DMS153 treated with DMSO at 0.1 percent for 48 hours (cell line): Measurements from ENCODE around the gene RPL34.
A peak's percentile ranks its signal among the peaks of the same experiment; 100 is the strongest.
"Not testable (repeated sequence)": the region's sequence is repeated elsewhere in the genome, so short reads cannot be mapped to it uniquely, and the experiment has no call there.

Experiments
- DNase-seq: peaks from one replicate; lab custom pipeline; 2025; ENCODE audit not compliant: unreplicated experiment; lab: John Stamatoyannopoulos, UW

Gene RPL34

DNA sequence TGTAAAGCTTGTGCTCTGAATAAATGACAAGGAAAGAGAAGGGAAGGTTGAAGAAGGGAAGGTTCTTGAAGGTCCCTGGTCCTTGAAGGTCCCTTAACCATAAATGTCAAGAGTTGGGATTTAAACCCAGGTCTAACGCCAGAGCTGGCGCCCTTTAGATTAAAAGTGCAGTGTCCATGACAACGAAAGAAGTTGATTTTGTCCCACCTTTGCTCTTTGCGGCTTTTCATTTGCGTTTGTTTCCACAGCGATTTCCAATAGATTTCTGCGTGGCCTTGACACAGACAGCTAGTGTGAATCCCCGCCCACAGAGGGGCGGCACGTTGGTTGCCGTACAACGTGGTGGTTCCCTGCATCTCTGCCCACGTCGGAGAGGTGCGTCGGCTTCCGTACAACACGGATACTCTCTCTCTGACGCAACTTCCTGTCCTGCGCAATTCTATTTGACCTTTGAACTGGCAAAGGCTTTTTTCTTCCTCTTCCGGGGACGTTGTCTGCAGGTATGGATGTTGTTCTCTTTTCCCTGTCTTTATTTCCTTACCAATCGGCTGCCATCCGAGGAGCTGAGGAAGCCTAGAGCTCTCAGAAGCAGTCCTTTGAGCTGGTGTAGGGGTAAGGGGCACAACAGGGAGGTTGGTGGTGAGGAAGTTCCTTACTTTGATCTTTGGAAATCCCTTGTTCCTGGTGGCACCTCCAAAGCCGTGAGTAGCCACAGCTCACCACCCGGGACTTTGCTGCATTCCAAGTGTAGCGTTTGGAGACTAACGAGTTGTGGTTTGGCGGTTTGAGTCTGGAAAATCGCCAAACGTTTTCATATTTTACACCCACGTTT, at the start of gene RPL34:
TSS of gene RPL34 (plus strand) at position 476 of the 832 bp plus-strand sequence. CDS start 1,384 bp downstream, outside the sequence.
- peak; percentile 97 for DNase-seq

DNA sequence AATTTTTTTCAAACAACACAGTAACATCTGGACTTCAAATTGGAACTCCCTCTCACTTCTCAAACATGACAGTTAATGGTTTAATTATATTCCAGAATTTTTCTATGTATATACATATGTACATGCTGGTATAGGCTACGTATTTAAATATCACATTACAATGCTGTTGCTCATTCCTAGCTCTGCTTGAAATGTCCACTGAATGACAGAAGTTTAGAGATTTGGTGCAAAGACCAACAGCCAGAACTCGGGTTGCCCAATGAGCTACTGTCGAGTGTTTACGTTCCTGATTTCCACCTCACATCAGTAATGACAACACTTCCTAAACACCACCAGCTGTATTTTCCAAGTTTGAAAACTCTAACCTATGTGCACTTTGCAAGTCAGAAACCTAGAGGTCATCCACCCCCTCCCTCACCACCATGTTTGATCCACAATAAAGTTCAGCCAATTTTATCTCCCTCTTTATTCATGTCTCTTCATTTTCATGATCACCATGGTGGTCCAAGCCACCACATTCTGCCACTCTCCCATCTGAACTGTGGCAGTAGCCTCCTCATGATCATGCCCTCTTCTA, 49.3 kb upstream of the RPL34 start:
- DNase-seq, result no peak

DNA sequence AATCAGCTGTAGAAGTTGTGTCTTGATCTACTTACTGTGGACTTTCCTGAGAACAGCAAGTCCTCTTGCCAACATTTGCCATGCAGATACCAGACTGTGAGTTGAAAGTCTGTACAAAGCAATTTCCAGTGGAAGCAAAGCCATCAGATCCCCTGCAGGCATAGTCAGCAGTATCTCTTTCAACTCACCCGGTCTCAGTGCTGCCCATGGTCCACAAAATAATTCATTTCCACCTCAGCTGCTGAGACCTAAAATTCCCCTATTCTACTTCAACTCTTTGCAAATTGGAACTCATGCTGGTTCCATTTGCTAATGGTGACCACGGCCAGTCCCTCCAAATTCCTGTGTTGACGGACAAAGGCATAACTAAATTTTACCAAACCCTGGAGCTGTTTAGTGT, 46.0 kb upstream of the RPL34 start:
- no peak for DNase-seq

DNA sequence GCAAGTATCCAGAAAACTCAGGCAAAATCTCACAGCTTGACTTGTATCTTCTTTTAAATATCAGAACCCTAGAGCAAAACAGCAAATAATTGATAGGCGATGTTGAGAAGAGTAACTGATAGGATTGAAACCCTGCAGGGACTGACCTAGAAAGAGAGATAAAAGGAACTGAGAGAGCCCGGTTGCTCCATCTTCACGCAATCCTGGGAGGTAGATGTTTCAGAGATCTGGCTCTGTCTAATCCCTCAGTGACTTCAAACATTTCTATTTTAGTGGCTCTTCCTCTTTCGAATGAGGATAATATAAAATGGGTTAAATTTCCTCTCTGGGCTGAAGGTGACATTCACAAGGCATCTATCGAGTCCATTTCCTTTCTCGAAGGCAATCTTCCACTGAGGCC, 39.3 kb upstream of the RPL34 start:
- no peak for DNase-seq

DNA sequence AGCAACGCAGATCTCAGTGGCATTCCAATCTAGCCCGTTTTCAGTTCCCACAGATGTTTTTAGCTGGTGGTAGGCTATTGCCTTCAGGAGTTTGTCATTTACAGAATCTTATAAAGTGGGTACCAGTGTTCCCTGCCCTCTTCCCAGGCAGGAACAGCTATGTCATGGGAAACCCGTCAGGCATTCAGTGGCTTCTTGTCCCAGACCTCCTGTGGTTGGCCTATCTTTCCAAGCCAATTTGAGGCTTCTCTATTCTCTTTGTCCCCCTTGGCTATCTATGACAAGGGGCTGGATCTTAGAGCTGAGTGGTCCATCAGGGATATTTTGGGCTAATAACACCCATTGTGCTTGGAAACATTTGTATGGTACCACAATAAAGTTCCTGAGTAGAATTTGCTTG, 33.6 kb upstream of the RPL34 start:
- DNase-seq, result no peak

DNA sequence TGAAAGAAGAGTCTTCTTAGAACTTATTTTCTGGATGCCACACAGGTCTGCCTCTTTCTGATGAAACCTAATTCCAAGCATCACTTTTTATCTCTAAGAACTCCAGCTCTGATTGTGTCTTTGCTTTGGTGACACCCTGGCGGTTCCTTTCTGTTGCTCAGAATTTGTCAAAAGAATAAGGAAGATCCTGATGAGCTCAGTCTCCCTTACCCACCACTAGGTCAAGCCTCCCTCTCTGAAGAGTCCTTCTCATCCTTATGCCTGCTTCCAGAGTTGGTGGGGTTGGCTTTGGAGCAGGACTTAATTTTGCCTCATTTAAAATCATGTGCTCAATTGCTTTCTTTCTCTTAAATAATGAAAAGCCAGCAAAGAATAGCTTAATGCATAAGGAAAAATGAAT, 31.5 kb upstream of the RPL34 start:
- no peak for DNase-seq

DNA sequence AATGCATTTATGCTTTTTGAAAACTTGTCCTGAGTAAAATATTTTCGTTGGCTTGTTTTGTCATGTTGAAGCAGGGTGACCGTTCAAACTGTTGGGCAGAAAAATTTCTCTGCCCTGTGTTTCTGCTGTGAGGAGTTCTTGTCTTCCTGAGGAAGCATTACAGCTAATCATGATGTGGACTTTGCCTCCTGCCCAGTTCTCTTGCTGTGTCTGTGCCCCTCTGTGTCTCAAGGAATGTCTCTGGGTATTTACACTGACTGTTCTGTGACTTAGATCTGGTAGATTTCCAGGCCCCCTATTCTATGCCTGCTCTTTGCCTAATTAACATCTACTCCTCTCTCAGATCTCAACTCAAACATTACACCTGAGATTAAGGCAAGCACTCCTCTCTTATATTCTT, 30.4 kb upstream of the RPL34 start:
- DNase-seq, result no peak

DNA sequence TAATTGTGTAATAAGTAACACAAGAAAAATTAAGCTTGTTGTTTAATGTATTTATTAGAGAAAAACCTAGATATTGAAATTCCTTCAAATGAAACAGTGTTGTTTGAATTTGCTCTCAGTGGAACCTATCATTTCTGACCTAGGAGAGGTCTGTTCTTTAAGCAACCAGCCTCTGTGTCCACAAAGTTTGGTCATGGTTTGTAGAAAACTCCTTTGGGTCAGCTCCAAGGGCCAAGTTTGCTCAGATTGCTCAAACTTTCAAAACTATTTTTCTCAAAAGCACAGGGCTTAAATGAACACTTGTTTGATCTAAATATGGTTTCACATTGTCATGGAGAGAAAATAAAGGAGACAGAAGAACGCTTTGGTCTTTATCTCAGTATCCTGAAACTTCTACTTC, 29.6 kb upstream of the RPL34 start:
- no peak for DNase-seq

DNA sequence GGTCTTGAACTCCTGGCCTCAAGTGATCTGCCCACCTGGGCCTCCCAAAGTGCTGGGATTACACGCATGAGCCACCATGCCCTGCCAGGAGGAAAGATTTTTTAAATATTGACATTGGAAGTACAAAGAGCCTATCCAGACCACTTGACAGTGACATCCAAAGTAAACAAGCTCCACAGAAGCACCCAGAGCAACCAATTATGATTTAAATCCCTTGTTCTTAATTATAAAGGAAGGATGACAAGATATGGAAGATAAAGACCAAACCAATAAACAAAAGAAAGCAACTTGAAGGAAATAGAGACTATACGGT, 27.7 kb upstream of the RPL34 start:
- no peak for DNase-seq

DNA sequence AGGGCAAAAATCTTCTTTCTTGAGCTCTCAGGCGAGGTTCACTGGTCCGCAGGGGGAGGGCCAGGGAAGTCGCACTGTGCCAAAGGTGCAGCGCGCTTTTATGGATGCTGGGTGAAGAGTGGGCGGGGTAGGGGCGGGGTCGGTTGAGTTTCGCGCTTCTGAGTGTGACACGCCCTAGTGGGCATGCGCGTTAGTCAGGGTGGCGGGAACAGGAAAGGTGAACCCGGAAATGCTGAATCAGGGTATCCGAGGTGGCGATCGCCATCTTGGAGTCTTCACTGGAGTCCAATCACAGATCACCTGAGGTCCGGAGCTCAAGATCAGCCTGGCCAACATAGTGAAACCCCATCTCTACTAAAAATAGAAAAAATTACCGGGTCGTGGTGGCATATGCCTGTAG, 26.1 kb upstream of the RPL34 start:
- DNase-seq, result not testable (repeated sequence)

DNA sequence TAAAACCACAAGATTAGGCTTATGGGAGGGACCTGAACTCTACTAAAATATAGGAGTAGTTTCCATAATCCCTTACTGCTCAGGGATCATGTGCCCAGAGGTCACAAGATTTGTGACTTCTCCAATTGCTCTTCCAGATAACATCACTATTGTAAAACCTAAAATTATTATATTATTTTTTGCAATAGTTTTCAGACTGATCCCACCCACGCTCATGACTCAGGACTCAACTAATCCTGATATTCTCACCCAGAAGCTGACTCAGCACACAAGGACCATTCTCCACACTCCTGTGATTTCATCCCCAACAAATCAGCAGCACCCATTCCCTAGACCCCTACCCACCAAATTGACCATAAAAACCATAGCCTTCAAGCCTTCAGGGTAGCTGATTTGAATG, 24.0 kb upstream of the RPL34 start:
- DNase-seq, result no peak

DNA sequence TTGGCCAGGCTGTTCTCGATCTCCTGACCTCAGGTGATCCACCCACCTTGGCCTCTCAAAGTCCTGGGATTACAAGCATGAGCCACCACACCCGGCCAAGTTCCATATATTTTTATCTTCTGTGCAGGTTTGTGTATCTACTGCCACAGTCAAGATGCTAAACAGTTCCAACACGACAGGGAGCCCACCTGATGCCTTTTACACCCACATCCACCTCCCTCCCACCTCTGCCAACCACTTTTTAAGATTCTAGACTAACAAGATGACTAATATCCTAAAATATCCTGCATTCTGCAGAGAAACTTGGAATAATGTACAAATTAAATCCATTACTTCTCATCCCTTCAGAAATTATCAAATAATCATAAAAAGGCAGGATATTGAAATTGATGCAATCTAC, 19.3 kb upstream of the RPL34 start:
- no peak for DNase-seq

DNA sequence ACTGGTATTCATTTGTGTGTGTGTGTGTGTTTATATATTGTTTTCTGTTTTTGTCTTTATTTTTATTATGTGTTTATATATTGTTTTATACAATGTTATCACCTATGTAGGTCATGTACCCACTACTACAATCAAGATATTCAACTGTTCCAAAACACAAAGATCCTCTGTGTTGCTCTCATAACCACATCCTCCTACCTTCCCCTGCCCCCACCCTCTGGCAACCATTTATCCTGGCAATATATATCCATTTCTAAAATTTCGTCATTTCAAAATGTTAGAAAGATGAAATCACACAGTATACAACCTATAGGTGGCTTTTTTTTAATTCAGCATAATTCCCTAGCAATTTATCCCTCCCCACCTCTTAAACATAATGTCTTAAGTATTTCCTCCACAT, 18.8 kb upstream of the RPL34 start:
- DNase-seq, result no peak

DNA sequence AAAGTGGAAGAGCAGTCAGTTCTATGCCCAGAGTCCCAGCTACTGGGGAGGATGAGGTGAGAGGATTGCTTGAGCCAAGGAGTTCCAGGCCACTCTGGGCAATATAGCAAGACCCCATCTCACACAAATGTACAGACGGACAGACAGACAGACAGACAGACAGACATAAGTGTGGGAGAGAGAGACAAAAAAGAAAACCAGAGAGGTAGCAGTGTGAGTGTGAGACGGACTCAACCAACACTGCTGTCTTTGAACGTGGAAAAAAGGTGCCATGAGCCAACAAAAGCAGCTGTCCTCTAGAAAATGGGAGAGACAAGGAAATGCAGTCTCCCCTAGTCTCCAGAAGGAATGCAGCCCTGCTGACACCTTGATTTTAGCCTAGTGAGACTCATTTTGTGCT, 18.2 kb upstream of the RPL34 start:
- DNase-seq, result no peak

DNA sequence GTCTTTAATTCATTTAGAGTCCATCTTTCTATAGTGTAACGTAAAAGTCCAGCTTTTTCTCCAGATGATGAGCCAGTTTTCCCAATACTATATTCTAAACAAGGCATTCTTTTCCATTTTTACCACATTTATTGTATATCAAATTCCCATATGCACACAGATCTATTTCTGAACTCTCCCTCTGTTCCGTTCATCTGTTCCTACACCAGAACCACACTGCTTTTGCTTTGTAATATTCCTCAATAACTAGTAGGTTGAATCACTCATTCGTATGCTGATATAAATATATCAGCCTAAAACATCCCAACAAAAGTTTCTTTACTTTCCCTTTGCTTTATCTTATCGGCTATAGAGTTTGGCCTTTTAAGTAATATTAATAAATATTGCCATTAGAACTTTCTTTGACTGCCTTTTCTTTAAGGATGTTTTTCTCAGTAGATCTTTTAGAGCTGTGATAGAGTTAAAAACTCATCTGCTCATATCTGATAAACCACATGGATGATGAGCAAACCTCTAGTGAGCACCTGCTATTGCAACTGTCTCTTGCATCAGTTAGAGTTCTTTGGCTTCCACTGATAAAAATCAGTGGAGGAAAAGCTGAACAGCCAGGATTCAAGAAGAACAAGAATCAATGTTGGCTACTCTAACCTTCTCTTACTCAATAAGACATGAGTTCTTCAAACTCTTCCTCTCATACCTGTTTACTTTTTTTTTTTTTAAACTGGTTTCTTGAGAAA, 13.1 kb upstream of the RPL34 start:
- DNase-seq, result no peak

DNA sequence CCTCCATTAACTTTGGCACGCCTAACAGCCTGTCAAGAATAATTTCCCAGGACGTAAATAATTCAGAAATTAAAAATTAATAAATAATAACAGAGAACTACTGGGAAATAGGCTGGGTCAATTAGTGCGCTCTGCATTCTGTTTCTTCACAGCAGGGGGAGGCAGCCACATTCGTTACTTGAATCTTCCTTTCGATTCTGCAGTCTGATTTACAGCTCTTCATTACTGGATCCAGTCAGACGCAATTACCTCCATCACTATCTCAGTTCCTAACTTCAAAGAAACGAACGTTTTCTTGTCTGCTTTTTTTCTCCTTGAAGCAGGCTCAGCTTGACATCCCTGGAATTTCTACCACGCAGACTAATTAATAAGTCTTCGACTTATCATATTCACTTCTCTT, 9.0 kb upstream of the RPL34 start:
- DNase-seq, result no peak

DNA sequence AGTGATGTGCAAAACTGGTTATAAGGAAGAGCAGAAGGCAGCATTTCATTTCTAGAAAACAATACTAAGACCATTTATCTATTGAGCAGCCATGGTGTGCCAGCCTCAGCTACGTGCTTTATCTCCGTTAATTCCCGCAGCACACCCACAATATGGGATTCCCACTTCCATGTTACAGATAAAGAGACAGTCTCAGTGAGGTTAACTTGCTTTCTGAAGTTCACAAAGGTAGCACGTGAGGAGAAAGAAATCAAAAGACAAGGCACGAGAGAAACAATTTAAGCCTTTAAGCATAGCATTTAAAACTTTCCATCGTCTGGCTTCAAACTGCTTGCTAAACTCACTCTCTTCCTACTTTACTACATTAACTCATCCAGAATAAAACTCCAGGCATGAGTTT, 8.0 kb upstream of the RPL34 start:
- DNase-seq, result no peak

DNA sequence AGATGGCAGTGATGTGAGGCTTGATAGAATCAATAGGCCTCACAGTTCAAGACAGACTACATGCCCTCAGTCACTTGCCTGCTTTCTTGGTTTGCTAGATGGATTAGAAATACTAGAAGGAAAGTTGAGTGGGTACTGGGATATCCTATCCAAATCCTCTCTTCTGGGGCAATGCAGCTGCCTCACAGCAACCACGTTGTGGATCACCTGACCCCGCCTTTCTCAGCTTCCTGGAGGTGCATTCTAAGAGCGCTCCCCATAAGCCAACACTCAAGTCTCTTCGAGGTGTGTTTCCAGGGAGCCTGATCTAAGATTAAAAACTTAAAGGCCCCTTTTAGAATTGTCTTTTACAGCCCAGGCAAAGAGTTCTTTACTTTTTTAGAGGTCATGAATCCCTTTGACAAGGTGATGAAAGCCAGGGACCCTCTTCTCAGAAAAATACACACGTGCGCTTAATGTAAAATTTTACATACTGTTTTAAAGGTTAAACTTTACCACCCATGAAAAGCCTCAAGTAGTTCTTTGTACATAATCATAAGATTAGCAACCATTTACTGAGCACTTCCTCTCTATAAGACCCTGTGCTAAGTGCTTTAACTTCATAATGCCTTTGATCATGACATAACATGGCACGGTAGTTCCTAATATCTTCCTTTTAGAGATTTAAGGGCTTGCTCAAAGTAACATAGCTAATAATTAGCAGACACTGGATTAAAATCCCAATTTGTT, 840 bp upstream of the RPL34 start:
- no peak for DNase-seq

DNA sequence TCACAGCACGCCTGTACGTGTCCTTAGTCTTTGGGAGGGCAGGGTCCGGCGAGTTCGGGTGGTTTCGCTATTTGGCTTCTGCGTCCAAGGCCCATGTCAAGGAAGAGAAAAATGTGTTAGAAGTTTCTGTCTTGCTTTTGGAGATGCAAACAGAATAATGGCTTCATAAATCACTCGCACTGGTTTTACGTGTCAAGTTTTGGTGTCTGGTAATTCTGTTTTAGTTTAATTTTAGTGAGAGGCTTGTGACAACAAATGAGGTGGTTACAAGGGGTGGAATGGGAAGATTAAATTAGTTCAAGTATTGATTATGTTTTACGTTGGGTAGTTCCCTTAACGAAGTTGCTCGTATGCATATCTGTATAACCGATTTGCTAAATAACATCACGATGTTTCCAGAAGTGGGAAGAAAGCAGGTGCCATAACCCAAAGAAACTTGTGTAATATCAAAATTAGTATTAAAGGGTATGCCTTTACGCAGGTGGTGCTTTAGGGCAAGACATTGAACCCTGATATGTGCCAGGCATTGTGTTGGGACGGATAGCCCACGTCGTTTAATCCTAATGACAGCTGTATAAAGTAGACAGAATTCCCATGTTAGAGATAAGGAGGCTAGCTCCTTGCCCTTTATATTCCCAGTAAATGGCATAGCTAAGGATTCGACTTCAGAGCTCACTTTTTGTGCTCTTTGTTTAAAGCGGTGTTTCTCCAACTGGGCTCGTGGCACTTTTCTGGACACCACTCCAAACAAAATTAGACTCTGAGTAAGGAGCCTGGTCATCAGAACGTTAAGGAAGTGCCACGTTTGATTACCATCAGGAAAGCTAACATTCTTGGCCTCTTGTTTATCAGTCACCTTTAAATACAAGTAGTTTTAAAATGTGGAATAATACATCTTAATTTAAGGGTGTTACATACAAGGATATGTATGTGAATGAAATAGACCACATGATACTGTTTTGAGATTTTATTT, 843 bp downstream of the RPL34 start:
- DNase-seq, result no peak

DNA sequence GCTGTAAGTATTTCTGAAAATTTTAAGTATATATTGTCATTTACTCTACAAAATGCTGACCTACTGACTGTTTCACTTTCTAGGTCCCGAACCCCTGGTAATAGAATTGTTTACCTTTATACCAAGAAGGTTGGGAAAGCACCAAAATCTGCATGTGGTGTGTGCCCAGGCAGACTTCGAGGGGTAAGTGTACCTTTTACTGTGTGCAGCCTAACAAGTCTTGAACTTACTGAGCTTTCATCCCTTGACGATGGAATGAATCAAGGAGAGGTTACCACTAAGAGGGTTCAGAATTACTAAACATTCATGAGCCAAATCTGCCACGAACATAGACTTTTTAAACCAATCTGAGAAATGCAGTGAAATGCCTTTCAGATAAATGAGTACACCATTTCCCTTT, 1.6 kb downstream of the RPL34 start:
- DNase-seq, result no peak

DNA sequence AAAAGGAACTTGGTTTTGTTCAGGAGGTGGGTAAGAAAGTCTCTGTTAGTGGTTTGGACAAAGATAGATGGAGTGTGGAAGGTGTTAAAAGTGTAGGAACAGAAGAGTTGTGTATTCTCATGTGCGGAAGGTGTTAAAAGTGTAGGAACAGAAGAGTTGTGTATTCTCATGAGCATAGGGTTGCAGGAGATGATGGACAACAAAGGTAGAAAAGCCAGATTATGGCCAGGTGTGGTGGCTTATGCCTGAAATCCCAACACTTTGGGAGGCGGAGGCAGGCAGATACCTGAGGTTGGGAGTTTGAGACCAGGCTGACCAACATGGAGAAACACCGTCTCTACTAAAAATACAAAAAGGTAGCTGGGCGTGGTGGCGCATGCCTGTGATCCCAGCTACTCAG, 2.5 kb downstream of the RPL34 start:
- DNase-seq, result no peak
